Astrocyte of the cerebellum (primary cell): ENCODE measurements around the gene AFAP1.

Experiments
- DNase-seq: peaks from one replicate; pipeline ENCODE4 v3.0.0-alpha.2; 2011; ENCODE audit warnings: low read depth
- H3K4me3 ChIP-seq: 2 replicates; pipeline ENCODE4 v1.5.1; 2011; ENCODE audit warnings: mild to moderate bottlenecking, low read depth, low read length, moderate library complexity
- in situ Hi-C: cut with HindIII; loops from 2 replicates; pipeline ENCODE4 v1.10.0; 2017; ENCODE audit warnings: low sequenced_read_pairs
- TF ChIP-seq, protein P1 (sequence below): IDR thresholded peaks from 2 replicates; pipeline ENCODE4 v1.5.1; 2012; ENCODE audit warnings: low read length, low read depth, moderate library complexity, mild to moderate bottlenecking; ENCODE audit errors: missing control alignments

AFAP1 gene

DNA sequence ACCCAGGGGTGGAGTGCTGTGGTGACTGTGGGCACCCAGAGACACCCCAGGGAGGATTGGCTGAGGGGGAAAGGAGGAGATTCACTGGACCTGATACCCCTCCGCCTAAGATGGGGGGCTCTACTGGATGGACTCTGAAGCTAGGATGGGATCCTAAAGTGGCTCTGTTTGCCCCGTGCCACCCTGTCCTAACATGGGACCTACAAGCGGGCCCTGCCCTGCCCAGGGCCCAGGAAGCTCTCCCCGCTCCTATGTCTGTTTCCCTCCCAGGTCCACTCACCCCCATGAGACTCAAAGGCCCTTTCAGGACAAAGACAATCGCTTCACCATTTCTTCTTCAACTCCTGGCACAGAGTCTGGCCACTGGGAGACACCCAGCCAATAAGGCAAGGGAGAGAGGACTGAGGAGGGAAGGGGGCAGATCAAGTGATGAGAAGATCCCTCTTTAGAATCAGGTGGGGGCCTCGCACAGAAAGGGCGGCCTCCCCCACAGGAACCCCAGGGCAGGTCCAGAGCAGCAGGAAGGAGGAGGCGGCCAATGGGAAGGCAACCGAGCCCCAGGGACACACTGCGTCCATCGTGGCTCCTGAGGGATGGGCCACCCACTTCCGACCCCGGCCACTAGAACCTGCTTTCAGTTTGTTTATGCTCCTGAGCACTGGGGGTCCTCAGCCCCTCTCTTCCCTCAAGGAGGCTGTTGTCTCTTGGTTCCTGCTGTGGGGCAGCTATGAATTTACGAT, 155.4 kb downstream of the AFAP1 start:
- TF ChIP-seq, protein P1, sequence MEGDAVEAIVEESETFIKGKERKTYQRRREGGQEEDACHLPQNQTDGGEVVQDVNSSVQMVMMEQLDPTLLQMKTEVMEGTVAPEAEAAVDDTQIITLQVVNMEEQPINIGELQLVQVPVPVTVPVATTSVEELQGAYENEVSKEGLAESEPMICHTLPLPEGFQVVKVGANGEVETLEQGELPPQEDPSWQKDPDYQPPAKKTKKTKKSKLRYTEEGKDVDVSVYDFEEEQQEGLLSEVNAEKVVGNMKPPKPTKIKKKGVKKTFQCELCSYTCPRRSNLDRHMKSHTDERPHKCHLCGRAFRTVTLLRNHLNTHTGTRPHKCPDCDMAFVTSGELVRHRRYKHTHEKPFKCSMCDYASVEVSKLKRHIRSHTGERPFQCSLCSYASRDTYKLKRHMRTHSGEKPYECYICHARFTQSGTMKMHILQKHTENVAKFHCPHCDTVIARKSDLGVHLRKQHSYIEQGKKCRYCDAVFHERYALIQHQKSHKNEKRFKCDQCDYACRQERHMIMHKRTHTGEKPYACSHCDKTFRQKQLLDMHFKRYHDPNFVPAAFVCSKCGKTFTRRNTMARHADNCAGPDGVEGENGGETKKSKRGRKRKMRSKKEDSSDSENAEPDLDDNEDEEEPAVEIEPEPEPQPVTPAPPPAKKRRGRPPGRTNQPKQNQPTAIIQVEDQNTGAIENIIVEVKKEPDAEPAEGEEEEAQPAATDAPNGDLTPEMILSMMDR = no peak

DNA sequence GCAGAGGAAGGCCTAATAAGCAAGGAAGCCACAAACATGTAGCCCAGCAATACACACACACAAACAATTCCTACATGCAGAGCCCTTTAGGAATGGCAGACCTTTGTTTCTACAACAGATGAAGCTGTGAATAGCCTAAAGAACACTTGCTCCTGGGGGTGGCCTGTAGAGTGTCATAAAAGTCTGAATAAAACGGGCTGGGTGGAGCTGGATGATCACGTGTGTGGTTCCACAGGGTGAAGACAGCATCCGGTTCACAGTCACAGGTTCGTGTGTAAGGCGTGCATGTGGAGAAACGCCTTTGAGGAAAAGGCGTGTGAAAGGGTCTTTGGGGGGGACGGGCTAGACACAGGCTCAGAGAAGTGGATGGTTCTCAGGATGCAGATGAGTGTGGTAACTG, 156.1 kb downstream of the AFAP1 start:
- in situ Hi-C loops = no loop called here

More for the DNA sequence above, 155.4 kb downstream of the AFAP1 start:
- in situ Hi-C loops = no loop called here
- H3K4me3 ChIP-seq = no peak overlapping the region
- DNase-seq = no peak

DNA sequence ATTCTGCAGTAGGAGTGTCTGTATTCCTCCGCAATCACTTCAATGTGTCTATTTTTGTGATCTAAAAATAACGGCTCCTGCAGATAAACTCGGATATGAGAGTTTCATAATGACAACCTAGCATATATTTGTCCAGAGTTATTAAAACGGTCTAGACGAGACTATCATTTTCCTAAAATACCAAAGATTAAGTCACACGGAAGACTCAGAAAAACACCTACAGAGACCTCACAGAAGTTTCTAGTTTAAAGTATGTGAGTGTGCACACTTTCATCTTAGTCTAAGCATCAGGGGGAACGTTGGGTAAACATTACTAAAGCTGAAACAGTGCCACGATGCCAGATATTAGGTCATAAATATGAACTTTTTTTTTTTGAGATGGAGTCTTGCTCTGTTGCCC, 156.9 kb downstream of the AFAP1 start:
- H3K4me3 ChIP-seq = no peak overlapping the region
- in situ Hi-C loops = no loop called here
- no peak for DNase-seq
- TF ChIP-seq, protein P1 = no peak

More for the DNA sequence above, 156.1 kb downstream of the AFAP1 start:
- TF ChIP-seq, protein P1 = no peak
- no peak for DNase-seq
- H3K4me3 ChIP-seq = no peak overlapping the region

DNA sequence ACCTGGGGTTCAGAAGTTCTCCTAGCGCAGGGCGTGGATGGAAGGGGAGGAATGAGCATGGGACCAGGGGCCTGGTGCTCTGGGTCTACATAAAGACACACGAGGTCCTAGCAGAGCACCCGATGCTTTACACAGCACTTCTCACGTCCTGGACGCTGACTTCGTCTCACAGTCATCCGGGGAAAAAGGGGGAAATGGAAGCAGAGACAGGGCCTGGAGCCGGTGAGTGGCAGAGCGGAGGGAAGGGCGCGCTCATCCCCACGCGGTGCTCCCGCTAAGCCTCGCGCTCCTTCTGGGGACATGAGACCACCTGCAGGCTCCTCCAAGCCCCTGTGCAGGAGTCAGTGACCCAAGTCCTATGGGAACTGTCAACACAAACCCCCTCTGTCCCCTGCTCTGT, 157.7 kb downstream of the AFAP1 start:
- H3K4me3 ChIP-seq = no peak overlapping the region
- in situ Hi-C loops = no loop called here
- TF ChIP-seq, protein P1 = no peak
- no peak for DNase-seq

DNA sequence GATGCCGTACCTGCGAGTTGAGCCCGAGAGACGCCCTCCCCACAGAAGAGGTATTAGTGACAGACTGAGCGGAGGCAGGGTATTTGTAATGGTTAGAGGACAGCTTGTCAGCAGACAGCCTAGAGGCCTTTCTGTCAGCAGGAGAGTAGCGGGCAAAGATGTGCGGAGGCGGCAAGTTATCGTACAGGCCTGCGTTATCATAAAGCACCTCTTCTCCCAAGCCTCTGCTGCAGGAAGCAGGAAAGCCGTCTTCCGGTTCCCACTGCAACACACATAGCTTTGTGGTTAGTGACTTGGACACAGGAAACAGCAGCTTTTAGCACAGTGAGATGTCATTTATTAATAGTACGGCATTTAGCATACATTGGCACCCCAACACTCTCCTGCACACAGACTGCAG, 158.3 kb downstream of the AFAP1 start:
- in situ Hi-C loops = no loop called here
- H3K4me3 ChIP-seq = no peak overlapping the region
- DNase-seq = no peak
- TF ChIP-seq, protein P1 = no peak

DNA sequence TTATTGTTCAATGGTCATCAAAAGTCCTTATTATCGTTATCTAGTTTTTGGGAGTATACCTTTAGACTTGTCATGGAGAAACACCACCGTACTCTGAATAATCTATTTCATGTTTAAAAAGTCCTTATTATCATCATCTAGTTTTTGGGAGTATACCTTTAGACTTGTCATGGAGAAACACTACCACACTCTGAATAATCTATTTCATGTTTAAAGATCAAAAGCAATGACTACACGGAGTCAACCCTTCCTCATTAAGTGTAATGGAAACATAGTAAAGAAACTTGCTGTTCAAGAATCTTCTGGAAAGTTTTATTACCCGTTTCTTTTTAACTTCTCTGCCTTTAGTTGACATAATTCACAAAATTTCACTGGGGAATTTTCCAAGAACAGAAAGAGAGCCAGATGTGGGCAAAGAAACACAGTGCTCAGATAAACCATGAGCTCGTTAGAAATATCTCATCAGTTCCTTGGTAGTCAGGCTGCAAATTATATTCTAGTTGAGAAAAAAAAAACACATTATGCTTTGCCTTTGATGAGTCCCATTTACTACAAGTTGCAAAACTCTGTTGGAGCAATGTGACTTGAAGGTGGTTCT, 158.8 kb downstream of the AFAP1 start:
- in situ Hi-C loops = no loop called here
- DNase-seq = no peak
- no peak overlapping the region for H3K4me3 ChIP-seq
- TF ChIP-seq, protein P1 = no peak
